Nephron (organoid): ENCODE data around the gene PHF13.

Source experiments
- H3K27ac Mint-ChIP-seq, 3 experiments: 2 replicates each; pipeline ENCODE4 v1.8.0; 2020; ENCODE audit warnings: mixed read lengths in 3 of 3, mild to moderate bottlenecking in 2 of 3, moderate library complexity in 1 of 3
- H3K27me3 Mint-ChIP-seq: 2 replicates; pipeline ENCODE4 v1.8.0; 2021; ENCODE audit warnings: low read depth, mild to moderate bottlenecking, moderate library complexity, mixed read lengths
- H3K36me3 Mint-ChIP-seq: 2 replicates; pipeline ENCODE4 v1.8.0; 2020; ENCODE audit warnings: low read depth, mixed read lengths
- H3K4me1 Mint-ChIP-seq: 2 replicates; pipeline ENCODE4 v1.8.0; 2020; ENCODE audit warnings: mixed read lengths
- H3K4me3 Mint-ChIP-seq, 3 experiments: 2 replicates each; pipeline ENCODE4 v1.8.0; 2020; ENCODE audit warnings: mild to moderate bottlenecking in 3 of 3, mixed read lengths in 3 of 3, moderate library complexity in 2 of 3
- H3K9me3 Mint-ChIP-seq: 2 replicates; pipeline ENCODE4 v1.8.0; 2020; ENCODE audit warnings: mixed read lengths
- TF ChIP-seq, protein P1 (sequence below), 3 experiments: fragments of 200-600 bp; sonication (generic); IDR thresholded peaks; one replicate each; pipeline ENCODE4 v1.5.0; 2021; ENCODE audit warnings: antibody characterized with exemption in 3 of 3; ENCODE audit not compliant: unreplicated experiment in 3 of 3

PHF13 gene

GRCh38 chr1:6624710-6625583 lies 11.4 kb downstream of the PHF13 start, which contains the start of gene THAP3:
Gene THAP3 (plus strand): TSS chr1:6624868. CDS start chr1:6625219, 351 bp downstream.
- Mint-ChIP-seq H3K4me1 (peaks cover 26% of the 10 kb centered on the region), H3K9me3 (no peaks in the 10 kb centered on the region), H3K27me3 (no peaks in the 10 kb centered on the region), H3K36me3 (peaks cover 55% of the 10 kb centered on the region), H3K27ac (peak within 1 kb of the TSS; percentile 88 to 96 (median 96)), H3K4me3 (peak within 1 kb of the TSS; percentile 91 to 98 (median 98))
- TF ChIP-seq, protein P1, sequence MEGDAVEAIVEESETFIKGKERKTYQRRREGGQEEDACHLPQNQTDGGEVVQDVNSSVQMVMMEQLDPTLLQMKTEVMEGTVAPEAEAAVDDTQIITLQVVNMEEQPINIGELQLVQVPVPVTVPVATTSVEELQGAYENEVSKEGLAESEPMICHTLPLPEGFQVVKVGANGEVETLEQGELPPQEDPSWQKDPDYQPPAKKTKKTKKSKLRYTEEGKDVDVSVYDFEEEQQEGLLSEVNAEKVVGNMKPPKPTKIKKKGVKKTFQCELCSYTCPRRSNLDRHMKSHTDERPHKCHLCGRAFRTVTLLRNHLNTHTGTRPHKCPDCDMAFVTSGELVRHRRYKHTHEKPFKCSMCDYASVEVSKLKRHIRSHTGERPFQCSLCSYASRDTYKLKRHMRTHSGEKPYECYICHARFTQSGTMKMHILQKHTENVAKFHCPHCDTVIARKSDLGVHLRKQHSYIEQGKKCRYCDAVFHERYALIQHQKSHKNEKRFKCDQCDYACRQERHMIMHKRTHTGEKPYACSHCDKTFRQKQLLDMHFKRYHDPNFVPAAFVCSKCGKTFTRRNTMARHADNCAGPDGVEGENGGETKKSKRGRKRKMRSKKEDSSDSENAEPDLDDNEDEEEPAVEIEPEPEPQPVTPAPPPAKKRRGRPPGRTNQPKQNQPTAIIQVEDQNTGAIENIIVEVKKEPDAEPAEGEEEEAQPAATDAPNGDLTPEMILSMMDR (IDR thresholded peaks at IDR 0.05; ENCODE audit: unreplicated experiment in 3 of 3): peak in 1 of 3 experiments; percentile 36

DNA sequence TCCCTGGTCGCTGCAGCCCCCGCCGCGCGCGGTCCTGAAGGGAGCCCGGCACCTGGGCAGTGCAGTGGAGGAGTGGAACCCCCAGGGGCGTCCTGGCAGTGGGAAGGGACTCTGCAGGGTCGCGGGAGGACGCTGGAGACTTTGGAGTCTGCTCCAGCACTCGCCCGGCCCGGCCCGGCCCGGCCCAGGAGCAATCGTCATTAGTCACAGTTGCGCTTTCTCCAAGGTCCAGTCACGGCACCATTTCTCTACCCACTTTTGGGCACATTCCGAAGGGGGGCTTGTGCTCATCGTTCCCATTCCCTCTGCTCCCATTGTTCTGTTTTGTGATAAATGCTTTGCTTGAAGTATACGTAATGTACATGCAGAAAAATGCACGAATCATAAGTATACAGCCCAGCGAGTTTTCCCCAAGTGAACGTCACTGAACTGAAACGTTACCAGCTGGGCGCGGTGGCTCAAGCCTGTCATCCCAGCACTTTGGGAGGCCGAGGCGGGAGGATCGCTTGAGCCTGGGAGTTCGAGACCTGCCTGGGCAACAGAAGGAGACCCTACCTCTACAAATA lies 12.1 kb downstream of the PHF13 start:
- peak overlapping the region; percentile 91 to 98 (median 98) for H3K4me3 Mint-ChIP-seq
- peaks cover 54% of the 10 kb centered on the region for H3K36me3 Mint-ChIP-seq
- TF ChIP-seq, protein P1 (IDR thresholded peaks at IDR 0.05; ENCODE audit: unreplicated experiment in 3 of 3): peak in 1 of 3 experiments; percentile 9
- no peaks in the 10 kb centered on the region for H3K9me3 Mint-ChIP-seq
- no peaks in the 10 kb centered on the region for H3K27me3 Mint-ChIP-seq
- H3K4me1 Mint-ChIP-seq: peaks cover 26% of the 10 kb centered on the region
- peak overlapping the region; percentile 88 to 96 (median 96) for H3K27ac Mint-ChIP-seq

GRCh38 chr1:6627031-6627430 lies 13.5 kb downstream of the PHF13 start:
- Mint-ChIP-seq H3K9me3 (no peaks in the 10 kb centered on the region), H3K36me3 (peaks cover 48% of the 10 kb centered on the region), H3K4me3 (peak overlapping the region; percentile 91 to 98 (median 98)), H3K27me3 (no peaks in the 10 kb centered on the region), H3K27ac (peak overlapping the region in 2 of 3 experiments; percentile 73 to 82), H3K4me1 (peaks cover 26% of the 10 kb centered on the region)
- TF ChIP-seq, protein P1 (IDR thresholded peaks at IDR 0.05; ENCODE audit: unreplicated experiment in 3 of 3): no peak

GRCh38 chr1:6627841-6628545 lies 14.5 kb downstream of the PHF13 start:
- H3K27me3 Mint-ChIP-seq: no peaks in the 10 kb centered on the region
- peak overlapping the region; percentile 62 to 85 (median 82) for H3K27ac Mint-ChIP-seq
- no peaks in the 10 kb centered on the region for H3K9me3 Mint-ChIP-seq
- TF ChIP-seq, protein P1 (IDR thresholded peaks at IDR 0.05; ENCODE audit: unreplicated experiment in 3 of 3): no peak
- H3K36me3 Mint-ChIP-seq: peaks cover 45% of the 10 kb centered on the region
- H3K4me3 Mint-ChIP-seq: peak overlapping the region; percentile 91 to 98 (median 98)
- peaks cover 27% of the 10 kb centered on the region for H3K4me1 Mint-ChIP-seq

GRCh38 chr1:6628971-6629479 lies 15.5 kb downstream of the PHF13 start:
- H3K27me3 Mint-ChIP-seq: no peaks in the 10 kb centered on the region
- no peak overlapping the region for H3K4me3 Mint-ChIP-seq
- H3K4me1 Mint-ChIP-seq: peaks cover 34% of the 10 kb centered on the region
- no peak overlapping the region for H3K27ac Mint-ChIP-seq
- no peaks in the 10 kb centered on the region for H3K9me3 Mint-ChIP-seq
- peaks cover 42% of the 10 kb centered on the region for H3K36me3 Mint-ChIP-seq
- TF ChIP-seq, protein P1 (IDR thresholded peaks at IDR 0.05; ENCODE audit: unreplicated experiment in 3 of 3): no peak
